Left colon (tissue), 2 donors: ENCODE measurements around the gene SNAPIN. TPM values are rescaled to one million over a fixed set of nuclear protein-coding genes. Genes with fewer than 3 reads are reported as not detected.
"Not testable (repeated sequence)": the region's sequence is repeated elsewhere in the genome, so short reads cannot be mapped to it uniquely, and the experiment has no call there.

Source experiments
- ATAC-seq: fragments of 200-7000 bp; cut with Tn5 transposase; one replicate; pipeline ENCODE4 v1.9.1; 2020; ENCODE audit warnings: mild to moderate bottlenecking, moderate library complexity
- DNase-seq, 2 donors: peaks; one replicate each; pipeline ENCODE4 v3.0.0-alpha.2; 2020
- intact Hi-C, 2 donors: fragments of 100-400 bp; cut with DNase I in 1 of 2; cut with micrococcal nuclease in 1 of 2; formaldehyde crosslinking; loops; one replicate each; pipeline versions ENCODE4 v1.11.2 to v1.14.0; 2022; cut with DNase I, micrococcal nuclease
- total RNA-seq, 2 donors: library from RNA; stranded (reverse); fragmentation: NEBNext Ultra II Directional; extraction: Animal tissue kit (Norgen Biotek cat#: 25700); gene quantifications; one replicate each; pipeline ENCODE4 v1.2.1, GENCODE V29; 2021
- donor health status: DM: no; HTN: no; CAD: no.
- donor health status: DM: yes; HTN: yes; CAD: no.

SNAPIN gene
- total RNA-seq, 2 donors from 2014 or later = 23.6 to 25.1 TPM

DNA sequence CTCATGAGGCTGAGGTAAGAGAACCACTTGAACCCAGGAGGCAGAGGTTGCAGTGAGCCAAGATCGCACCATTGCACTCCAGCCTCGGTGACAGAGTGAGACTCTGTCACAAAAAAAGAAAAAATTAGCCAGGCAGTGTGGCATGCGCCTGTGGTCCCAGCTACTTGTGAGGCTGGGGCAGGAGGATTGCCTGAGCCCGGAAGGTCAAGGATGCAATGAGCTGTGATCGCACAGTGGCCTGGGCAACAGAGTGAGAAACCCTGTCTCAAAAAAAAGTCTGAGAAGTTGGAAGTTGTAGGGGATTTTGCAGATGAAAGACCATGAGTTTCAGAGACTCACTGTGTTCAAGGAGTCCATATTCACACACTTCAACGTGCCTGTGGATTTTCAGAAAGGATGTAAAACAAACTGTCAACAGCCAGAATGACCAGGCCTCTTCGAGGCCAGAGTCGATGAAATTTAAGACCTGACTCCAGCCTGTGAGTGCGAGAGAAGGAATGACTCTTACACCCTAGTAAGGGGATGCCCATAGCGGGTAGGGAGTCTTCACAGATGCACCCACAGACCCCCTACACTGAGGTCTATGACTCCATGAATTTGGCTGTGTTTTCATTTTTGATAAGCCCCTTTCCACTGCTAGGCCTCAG, 33.4 kb upstream of the SNAPIN start:
- intact Hi-C loops = no loop called here
- no peak for DNase-seq
- ATAC-seq = no peak

DNA sequence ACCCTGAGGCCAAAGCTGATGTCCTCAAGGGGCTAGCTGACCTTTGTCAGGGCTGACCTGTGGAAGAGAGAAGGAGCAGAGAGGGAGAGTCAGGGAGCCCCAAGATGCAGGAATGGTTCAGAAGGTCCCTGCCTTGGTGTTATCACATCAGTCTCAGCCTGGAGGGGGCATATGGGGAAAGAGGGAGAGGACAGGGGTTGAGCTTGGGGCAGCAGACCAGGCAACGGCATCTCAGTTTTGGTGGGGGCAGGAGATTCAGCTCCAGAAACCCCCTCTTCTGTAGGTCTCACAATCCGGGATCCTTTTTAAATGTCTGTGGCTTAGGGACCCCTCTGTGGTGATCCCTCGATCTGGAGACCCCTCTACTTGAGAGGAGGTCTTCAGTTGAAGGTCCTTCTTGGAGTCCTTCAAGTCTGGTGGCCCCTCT, 32.0 kb upstream of the SNAPIN start:
- intact Hi-C loops = no loop called here
- DNase-seq (no peak), ATAC-seq (no peak)

DNA sequence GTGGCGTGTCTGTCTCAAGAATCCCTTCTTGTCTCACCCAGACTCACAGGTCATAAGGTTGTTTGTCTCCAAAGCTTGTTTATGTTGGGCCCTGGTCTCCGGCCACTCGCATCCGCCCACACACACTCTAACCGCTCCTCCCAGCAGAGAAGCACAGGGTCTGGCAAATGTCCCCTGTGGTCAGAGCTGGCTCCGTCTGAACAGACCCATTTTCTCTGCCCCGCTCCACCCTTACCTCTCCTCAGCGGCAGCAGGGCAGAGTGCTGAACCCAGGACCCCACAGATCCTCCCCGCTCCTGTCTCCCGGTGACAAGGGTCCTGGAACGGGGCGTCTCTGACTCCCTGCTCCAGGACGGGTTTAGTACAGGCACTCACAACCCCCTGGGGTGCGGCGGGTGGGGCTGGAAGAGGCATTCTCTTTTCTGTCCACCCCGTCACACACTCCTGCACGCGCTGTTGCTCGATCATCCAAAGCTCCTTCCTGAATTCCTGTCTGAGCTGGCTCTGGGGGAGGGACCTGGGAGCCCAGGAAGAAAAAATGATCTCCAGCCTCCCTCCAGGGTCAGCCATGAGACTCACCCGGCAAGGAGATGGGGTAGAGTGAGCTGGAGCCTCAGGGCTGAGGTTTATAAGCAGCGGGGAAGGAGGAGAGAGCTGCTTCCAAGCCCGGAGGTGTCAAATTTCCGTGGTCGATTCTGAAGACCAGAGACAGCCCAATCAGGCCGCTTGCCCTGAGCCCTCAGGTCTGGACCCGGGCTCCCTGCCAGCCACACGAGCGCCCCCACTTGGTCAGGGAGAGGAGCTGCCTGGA, 31.4 kb upstream of the SNAPIN start, which contains the start of gene S100A13:
Gene S100A13, minus strand, starts transcription at position 602 of the 811 bp plus-strand sequence. CDS start 1,033 bp downstream, outside the sequence.
- intact Hi-C loops = no loop called here
- ATAC-seq (peak; percentile 76), DNase-seq (peak; percentile 74 to 85)

DNA sequence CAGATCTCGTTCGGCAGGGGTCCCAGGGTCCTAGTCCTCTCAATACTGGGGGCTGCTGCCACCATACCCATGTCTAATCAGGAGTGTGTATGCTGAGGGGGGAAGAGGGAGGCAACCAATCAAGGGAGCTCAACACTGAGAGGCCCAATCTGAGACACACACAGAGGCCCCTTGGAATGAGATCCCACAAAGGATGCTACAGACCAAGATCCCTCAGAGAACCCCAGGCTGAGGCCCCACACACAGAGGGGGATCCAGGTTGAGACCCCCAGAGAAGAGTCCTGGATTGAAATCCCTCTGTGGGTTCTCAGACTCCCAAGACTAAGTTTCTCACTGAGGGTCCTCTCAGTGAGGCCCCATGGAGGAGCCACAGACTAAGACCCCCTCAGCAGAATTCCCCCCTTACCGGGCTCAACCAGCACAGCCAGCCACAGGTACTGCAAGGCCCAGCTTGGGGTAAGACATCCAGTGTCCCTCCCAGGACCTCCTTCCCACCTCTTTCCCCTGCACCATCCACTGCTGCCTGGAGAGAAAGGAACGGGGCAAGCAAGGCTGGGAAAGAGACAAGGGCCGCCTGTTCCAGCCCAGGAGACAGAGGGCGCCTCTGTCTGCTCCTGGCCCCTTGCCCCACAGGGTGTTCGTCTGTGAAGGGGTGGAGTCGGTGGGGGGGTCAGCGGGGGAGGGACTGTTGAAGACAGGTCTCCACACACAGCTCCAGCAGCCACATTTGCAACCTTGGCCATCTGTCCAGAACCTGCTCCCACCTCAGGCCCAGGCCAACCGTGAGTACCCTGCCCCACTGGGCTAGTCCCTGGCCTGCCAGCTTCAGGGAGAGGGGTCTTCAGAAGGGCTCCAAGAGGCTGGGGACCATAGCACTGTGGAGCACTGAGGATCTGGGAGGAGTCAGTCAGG, 30.5 kb upstream of the SNAPIN start, which contains the start of gene S100A1:
Gene S100A1, plus strand, starts transcription at position 720 of the 912 bp plus-strand sequence. CDS start 2,088 bp downstream, outside the sequence.
- intact Hi-C loops = no loop called here
- DNase-seq = no peak
- ATAC-seq = no peak

DNA sequence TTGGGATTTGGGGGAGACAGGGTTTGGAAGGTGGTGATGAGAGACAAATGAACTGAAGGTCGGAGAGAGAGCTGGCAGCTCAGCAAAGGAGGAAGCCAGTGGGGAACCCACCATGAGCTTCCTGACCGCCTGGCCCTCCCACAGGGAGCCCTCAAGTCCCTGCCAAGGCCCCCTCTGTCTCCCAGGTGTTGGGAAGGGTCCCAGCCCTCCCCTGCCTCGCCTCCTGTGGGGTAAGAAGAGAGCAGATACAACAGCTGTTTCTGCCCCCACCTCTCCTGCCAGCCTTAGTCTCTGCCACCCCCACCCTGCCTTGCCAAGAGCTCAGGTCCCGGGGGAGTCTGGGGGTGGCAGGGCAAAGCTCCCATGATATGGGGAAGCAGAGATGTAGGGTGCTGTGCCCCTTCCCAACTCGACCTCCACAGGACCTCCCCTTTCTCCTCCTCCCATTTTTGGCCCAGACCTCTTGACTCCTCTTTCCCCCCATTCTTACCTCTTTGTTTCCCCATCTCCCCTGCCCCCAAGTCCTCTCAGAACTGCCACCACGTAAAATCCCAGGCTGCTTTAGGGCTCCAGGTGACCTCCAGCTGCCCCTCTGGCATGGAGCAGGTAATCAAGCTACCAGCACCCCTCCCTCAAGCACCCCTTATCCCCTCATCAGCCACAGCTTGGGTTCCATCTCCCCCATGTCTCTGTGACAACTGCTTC, 29.7 kb upstream of the SNAPIN start:
- DNase-seq (no peak), ATAC-seq (no peak)
- intact Hi-C loops = no loop called here

DNA sequence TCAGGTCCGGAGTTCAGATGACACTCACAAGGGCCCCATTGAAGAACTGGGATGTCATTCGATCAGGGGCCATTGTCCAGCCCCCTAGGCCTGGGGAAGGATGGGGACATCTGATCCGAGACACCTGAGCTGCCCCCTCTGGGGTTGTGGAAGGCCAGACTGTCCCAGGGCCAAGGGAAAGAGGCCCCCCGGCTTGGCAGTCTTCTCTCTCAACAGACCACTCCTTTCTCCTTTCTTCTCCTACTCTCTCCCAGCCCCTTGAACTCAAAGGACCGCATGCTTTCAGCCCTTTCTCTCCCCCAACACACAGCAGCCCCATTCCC, 29.2 kb upstream of the SNAPIN start:
- DNase-seq (no peak), ATAC-seq (no peak)
- intact Hi-C loops = no loop called here

DNA sequence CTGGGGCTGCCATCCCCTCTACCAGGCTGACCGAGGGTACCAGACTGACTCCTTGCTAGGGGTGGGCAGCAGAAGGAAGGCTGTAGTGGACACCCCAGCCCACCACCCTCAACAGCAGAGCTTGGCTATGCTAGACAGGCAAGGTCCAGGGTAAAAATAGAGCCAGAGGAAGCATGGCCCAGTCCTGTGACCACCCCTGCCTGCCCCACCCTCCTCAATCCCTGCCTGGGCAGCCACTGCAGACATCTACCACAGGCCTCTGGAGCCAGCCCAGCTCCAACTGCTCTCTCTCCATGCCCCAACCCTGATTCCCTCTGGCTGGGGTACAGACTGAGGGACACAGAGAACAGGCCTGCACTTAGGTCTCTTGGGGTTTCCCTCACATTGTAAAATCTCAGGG, 28.5 kb upstream of the SNAPIN start:
- no peak for ATAC-seq
- no peak for DNase-seq
- intact Hi-C loops = no loop called here

DNA sequence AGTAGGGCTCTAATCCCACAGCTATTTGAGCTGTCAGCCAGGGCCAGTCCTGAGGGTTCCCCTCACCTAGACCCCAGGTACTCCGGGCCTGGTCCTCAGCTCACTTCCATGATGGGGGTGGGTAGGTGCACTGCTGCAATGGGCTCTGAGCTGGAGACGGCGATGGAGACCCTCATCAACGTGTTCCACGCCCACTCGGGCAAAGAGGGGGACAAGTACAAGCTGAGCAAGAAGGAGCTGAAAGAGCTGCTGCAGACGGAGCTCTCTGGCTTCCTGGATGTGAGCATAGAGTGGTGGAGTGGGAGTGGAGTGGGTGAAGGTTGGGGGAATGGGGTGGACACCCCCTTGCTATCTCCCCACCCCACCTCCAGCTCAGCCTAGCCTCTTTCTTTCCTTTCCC, 28.1 kb upstream of the SNAPIN start:
- intact Hi-C loops = no loop called here
- DNase-seq (no peak), ATAC-seq (no peak)

DNA sequence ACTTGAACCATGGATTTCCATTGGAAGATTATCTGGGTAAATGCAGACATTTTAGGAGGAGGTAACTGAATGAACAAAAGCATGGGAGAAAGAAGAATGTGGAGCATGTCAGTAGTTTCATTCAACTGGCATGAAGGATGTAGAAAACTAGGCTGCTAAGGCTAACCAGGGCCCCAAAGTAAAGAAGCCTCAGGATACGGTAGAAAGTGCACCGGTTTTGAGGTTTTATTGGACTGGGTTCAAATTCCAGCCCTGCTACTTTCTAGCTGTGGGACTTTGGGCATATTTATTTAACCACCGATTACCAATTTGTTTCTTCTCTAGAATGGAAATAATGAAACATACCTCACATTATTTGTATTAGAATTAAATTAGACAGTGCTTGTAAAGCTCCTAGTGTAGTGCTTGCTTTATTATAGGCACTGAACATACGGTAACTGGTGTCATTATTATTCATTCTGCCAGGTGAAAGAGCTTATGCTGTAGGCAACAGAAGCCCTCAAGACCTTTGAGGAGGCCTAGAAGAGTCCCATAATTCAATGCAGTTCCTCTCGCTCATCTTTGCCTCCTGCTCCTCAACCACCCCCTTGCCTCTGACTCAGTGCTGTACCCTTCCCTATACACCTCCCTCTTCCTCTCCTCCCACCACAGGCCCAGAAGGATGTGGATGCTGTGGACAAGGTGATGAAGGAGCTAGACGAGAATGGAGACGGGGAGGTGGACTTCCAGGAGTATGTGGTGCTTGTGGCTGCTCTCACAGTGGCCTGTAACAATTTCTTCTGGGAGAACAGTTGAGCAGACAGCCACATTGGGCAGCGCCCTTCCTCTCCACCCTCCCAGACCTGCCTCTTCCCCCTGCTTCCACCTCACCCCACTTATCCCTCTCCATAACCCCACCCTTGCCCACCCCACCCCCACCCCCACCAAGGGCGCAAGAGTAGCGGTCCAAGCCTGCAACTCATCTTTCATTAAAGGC, 27.2 kb upstream of the SNAPIN start:
- no peak for ATAC-seq
- no peak for DNase-seq
- intact Hi-C loops = no loop called here

DNA sequence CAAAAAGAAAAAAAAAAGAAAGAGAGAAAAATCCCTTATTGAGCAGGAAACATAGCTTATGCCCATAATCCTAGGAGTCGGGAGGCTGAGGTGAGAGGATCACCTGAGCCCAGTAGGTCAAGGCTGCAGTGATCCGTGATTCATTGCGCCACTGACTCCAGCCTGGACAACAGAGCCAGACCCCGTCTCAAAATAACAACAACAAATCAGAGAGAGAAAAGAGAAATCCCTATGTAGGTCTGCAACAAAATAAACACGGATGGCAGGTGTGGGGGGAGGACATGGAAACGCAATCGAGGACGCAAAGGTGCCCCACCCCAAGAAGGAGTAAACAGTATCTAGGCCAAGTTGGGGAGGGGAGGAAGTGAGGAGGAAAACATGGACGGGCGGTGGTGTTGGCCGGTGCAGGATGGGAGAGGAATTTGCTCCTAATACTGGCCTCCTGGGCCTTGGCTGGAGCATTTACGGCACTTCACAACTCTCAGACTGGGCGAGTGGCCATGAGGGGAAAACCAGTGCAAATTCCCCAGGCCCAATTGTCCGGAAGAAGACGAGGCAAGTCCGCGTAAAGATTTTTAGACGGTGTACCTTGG, 25.2 kb upstream of the SNAPIN start:
- intact Hi-C loops = no loop called here
- peak; percentile 56 for ATAC-seq
- peak in 1 of 2 donors; percentile 61 for DNase-seq

DNA sequence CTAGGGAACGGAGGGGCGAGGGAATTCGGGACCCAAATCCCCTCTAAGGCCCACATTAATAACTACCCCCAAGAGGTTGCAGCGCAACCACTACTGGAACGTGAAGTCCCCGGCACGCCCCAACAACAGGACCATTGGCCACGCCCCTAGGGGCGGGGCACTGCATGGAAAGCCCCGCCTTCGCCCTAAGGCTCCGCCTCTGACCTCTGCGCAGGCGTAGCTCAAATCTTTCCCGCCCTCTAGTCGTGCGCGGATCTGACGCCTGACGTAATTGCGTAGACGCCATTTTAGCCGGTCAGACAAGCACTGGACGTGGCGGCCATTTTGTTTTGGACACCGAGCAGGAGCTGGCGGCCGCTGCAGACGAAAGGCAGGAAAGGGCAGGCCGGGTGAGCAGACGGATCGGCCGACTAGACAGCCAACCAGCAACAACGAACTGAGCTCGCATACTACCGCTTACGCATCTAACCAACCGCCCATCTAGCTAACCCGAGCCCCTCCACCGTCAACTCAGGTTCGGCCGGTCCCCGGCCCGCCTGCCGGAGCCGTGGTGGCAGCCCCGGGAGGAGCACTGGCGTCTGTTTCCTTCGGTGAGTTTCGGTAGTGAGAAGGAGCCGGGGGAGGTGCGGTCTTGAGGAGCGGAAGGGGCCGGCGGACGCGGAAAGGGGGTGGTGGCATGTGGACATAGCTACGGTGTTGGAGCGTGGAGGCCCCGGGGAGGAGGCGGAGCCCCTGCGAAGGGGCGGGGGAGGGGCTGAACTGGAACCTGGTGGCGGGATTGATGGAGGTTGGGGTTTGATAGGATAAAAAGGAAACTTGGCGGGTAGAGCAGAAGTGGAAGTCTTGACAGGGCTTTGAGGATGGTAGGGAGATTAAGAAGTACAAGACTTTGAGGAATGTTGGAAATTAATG, 24.5 kb upstream of the SNAPIN start, which contains the start of gene CHTOP:
Gene CHTOP, plus strand, starts transcription at position 313 of the 912 bp plus-strand sequence. CDS start 2,523 bp downstream, outside the sequence.
- intact Hi-C loops = no loop called here
- ATAC-seq (peak; percentile 89), DNase-seq (peak; percentile 97 to 98)

DNA sequence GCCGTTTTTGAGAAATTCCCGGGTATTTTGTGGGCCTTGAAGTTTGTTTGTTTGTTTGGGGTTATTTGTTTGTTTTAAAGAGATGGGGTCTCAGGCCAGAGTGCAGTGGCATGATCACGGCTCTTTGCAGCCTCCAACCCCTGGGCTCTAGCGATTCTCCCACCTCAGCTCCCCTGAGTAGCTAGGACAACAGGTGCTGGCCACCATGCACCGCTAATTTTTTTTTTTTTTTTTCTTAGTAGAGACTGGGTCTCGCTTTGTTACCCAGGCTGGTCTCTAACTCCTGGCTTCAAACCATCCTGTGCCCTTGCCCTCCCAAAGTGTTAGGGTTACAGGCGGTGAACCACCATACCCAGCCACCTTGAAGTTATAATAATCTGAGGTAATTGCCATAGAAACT, 22.6 kb upstream of the SNAPIN start:
- intact Hi-C loops = no loop called here
- ATAC-seq = no peak
- no peak for DNase-seq

DNA sequence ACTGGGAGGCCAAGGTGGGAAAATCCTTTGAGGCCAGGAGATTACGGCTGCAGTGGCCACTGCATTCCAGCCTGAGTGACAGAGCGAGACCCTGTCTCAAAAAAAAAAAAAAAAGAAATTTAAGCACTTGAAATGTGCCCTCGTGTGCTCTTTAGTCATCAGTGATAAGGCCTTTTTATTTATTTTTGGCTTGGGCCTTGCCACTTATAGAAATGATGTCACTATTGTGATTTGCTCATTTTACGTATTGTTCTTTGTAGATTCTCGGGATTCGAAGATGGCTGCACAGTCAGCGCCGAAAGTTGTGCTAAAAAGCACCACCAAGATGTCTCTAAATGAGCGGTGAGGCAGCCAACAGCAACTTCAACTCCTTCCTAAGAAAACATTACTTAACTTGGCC, 22.2 kb upstream of the SNAPIN start:
- intact Hi-C loops = no loop called here
- no peak for ATAC-seq
- no peak for DNase-seq

DNA sequence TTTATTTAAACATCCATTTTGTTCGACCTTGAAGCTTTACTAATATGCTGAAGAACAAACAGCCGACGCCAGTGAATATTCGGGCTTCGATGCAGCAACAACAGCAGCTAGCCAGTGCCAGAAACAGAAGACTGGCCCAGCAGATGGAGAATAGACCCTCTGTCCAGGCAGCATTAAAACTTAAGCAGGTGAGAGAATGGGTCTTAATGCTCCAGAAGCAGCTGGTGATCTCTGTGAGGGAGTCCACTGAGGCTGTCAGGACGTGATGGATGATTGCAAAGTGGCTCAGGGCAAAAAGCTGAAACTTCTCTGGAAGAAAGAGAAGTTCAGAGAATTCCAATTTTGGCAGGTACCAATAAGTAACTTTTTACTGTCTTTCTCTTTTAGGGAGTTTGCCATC, 20.2 kb upstream of the SNAPIN start:
- intact Hi-C loops = no loop called here
- DNase-seq (no peak), ATAC-seq (no peak)

DNA sequence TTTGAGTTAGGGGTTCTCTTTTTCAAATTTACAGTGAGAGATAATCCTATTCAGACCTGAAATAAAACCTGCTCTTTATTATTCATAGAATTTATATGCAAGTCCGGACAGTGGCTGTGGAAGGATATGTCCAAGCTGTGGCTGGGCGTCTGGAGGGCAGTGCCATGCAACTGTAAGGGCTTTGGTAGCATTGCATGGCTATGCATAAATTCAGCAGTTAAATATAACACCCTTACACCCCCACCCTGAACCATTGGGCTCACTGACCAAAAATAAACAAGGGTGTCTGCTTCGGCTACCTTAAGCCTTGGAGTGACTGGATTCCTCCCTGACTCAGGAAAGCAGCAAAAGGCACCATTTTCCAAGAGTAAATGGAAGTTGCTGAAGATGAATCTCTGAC, 19.2 kb upstream of the SNAPIN start:
- ATAC-seq (no peak), DNase-seq (no peak)
- intact Hi-C loops = no loop called here

DNA sequence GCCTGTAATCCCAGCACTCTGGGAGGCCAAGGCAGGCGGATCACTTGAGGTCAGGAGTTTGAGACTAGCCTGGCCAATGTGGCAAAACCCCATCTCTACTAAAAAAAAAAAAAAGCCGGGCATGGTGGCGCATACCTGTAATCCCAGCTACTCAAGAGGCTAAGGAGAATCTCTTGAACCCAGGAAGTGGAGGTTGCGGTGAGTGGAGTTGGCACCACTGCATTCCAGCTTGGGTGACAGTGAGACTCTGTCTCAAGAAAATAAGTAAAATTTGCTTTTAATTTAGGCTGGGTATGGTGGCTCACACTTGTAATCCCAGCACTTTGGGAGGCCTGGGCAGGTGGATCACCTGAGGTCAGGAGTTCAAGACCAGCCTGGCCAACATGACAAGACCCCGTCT, 18.3 kb upstream of the SNAPIN start:
- DNase-seq, intact Hi-C loops, ATAC-seq: not testable (repeated sequence)
